GM10266 (cell line): Measurements from ENCODE around the gene UTP4.

Source experiments
- DNase-seq: peaks from one replicate; pipeline ENCODE4 v3.0.0; 2012; ENCODE audit errors: extremely low spot score
- TF ChIP-seq, protein P1 (sequence below): IDR thresholded peaks from 2 replicates; pipeline ENCODE4 v1.5.1; 2012; ENCODE audit warnings: mild to moderate bottlenecking, low read depth; ENCODE audit not compliant: control insufficient read depth, insufficient read depth; ENCODE audit errors: missing control alignments

UTP4 gene

DNA sequence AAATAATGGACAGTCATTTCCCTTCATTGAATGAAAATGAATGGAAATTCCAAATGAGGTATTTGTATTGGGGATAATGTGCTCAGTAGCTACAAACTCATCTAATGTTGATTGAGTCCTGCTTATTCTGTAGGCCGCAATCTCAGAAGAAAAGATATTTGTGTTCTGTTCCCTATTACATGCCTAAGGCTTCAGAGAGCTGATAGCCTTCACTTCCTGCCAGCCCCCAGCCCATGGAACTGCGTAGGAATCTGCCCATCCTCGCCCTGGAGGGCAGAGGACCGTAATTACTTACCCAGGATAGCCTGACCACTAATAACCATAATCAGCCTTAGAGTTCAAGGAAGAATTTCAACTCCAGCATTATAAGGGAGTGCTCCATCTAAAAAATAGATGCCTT is 36.6 kb downstream of the UTP4 start:
- TF ChIP-seq, protein P1, sequence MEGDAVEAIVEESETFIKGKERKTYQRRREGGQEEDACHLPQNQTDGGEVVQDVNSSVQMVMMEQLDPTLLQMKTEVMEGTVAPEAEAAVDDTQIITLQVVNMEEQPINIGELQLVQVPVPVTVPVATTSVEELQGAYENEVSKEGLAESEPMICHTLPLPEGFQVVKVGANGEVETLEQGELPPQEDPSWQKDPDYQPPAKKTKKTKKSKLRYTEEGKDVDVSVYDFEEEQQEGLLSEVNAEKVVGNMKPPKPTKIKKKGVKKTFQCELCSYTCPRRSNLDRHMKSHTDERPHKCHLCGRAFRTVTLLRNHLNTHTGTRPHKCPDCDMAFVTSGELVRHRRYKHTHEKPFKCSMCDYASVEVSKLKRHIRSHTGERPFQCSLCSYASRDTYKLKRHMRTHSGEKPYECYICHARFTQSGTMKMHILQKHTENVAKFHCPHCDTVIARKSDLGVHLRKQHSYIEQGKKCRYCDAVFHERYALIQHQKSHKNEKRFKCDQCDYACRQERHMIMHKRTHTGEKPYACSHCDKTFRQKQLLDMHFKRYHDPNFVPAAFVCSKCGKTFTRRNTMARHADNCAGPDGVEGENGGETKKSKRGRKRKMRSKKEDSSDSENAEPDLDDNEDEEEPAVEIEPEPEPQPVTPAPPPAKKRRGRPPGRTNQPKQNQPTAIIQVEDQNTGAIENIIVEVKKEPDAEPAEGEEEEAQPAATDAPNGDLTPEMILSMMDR, result no peak
- DNase-seq, result no peak

DNA sequence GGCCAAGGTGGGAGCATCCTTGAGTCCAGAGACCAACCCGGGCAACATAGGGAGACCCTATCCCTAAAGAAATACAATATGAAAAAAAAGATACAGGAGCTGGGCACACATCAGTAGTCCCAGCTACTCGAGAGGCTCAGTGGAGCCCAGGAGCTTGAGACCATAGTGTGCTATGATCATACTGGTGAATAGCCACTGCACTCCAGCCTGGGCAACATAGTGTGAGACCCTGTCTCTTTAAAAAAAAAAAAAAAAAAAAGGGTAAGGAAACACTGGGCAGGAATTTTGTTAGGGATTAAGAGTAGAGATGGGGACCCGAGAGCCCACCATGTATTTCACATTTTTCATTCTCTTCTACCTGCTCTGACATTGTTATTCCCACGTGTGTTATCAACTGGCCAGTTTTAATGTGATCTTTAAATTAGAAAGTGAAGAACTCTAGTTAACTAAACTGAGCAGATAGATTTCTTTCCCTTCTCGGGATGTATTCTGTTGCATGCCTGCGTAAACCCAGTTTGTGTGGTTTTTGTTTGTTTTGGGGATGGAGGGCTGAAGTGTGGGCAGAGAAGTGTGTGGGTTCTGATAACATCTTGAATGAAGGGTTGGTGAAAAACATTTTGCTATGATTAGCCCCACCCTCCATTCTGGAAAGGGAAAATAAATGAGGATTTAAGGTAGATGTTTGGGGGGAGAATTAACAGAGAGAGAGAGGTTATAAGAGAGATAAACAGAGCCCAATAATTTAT is 37.3 kb downstream of the UTP4 start:
- DNase-seq, result no peak
- TF ChIP-seq, protein P1, result no peak

DNA sequence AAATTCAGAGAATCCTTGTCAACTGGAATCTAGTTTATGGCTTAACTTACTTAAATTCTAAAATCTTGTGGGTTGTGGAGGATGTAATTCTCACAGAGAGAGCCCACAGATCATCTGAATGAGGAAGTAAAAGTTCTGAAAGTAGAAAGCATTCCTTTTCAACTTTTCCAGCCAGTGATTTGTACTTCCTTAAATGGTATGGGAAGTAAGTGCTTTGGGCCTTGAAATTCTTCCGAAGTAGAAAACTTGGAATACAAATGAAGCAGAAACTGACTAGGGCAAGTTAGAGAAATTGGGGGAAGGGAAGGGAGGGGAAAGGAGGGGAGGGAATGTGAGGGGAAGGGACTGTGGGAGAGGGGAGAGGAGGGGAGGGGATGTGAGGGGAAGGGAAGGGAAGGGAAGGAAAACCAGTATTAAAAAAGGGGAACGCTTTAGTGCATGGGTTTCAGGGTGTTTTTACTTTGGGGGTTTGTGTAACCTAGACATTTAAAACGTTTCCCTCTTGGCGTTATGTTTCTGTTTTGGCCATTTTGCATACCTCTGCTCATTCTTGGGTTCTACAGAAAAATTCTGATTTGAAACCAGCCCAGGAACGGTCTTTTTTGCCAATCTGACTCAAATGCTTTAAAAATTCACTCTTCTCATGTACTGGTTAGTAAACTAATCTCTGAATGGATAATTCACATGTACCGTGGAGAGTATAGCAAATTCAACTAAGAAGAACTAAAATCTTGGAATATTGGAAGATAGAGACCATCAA is 39.1 kb downstream of the UTP4 start:
- no peak for DNase-seq
- TF ChIP-seq, protein P1, result no peak

DNA sequence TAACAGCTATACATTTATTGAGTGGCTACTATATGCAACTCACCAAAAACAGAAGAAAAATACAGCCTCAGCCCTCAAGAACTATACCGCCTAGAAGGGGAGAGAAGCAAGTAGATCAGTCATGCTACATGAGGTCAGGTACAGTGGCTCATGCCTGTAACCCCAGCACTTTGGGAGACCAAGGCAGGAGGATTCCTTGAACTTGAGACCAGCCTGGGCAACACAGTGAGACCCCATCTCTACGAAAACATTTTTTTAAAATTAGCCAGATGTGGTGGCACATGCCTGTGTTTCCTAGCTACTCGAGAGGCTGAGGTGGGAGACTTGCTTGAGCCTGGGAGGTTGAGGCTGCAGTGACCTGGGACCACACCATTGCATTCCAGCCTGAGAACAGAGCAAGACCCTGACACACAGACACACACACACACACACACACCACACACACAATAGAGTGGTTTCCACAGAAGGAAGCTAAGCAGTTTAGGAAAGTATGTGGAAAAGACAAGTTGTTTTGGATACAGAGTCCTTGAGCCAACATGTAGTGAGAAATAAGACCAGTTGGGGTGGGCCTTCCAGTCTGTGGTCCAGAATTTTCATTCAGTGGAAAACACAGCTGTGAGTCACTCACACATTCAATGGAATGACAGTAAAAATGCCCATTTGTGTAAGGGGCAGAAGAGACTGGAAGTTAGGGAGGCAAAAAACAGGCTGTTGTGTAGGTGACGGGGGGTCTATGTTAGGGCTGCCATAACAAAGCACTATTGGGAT is 43.8 kb downstream of the UTP4 start:
- TF ChIP-seq, protein P1, result no peak
- DNase-seq, result no peak

DNA sequence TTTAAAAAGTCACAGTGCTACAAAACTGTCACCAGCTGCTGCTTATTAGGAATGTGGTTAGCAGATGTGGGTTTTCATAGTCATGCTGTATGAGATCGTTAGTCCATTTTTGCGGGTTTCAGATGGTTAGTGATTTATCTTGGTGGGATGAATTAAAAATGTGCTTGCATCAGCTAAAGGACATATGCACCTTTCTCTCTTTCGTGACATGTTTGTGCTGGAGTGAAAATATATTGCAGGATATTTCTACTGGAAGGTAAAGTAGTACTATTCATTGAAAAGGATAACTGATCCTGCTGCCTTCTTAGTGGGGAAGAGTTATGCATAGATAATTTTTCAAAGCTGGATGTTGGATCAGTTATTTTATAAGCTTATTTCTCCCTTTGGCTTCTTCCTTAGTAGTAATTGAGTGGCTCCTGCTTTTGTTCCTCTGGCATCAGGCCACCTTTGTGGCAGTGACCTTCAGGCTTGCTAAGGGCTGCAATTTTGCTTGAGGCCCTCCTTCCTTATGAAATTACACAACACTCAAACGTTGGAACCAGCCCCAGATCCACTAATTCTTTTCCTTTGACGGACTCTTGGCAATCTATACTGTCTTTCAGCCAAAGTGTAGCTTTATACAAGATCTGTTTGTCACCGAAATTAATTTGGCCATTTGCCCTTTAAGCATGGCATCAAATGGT is 47.0 kb downstream of the UTP4 start:
- DNase-seq, result no peak

DNA sequence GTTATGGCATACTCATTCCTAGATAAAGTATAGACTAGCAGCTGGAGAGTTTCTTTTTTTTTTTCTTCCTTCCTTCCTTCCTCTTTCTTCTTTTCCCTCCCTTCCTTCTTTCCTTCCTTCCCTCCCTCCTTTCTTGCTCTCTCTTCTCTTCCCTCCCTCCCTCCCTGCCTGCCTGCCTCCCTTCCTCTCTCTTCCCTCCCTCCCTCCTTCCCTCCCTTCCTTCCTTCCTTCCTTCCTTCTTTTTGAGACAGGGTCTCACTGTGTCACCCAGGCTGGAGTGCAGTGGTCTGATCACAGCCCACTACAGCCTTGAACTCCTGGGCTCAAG is 47.5 kb downstream of the UTP4 start:
- DNase-seq, result no peak
- TF ChIP-seq, protein P1, result no peak

More for the DNA sequence above, 47.0 kb downstream of the UTP4 start:
- TF ChIP-seq, protein P1, result no peak
